Psoas muscle (tissue), 8 donors: Measurements from ENCODE around the gene PLK5. TPM values are rescaled to one million over a fixed set of nuclear protein-coding genes. Genes with fewer than 3 reads are reported as not detected.
"Not testable (repeated sequence)": the region's sequence is repeated elsewhere in the genome, so short reads cannot be mapped to it uniquely, and the experiment has no call there.

Experiments used
- ATAC-seq, 4 donors: fragments of 200-7000 bp; cut with Tn5 transposase; one replicate each; pipeline ENCODE4 v1.9.1; 2020; ENCODE audit warnings: moderate library complexity in 3 of 4, mild to moderate bottlenecking in 2 of 4
- DNase-seq, 2 donors: peaks; one replicate each; pipeline ENCODE4 v3.0.0-alpha.2; 2020
- H3K27ac ChIP-seq: fragments of 200-600 bp; one replicate; pipeline ENCODE4 v1.8.0; 2022
- H3K27me3 ChIP-seq, 3 donors: fragments of 200-600 bp in 1 of 3; one replicate each; pipeline versions ENCODE4 v1.6.1 to v1.8.0; 2013 to 2022; ENCODE audit warnings: low read length in 2 of 3, mild to moderate bottlenecking in 2 of 3, moderate library complexity in 1 of 3; ENCODE audit not compliant: insufficient read depth in 3 of 3
- H3K36me3 ChIP-seq, 2 donors: fragments of 200-600 bp in 1 of 2; one replicate each; pipeline versions ENCODE4 v1.6.1 to v1.8.0; 2013 to 2022; ENCODE audit warnings: low read depth in 1 of 2, mild to moderate bottlenecking in 1 of 2, moderate library complexity in 1 of 2; ENCODE audit not compliant: insufficient read depth in 1 of 2
- H3K4me1 ChIP-seq: fragments of 200-600 bp; one replicate; pipeline ENCODE4 v1.8.0; 2022
- H3K4me3 ChIP-seq: fragments of 200-600 bp; one replicate; pipeline ENCODE4 v1.8.0; 2022; ENCODE audit warnings: mild to moderate bottlenecking
- H3K9me3 ChIP-seq: fragments of 200-600 bp; one replicate; pipeline ENCODE4 v1.8.0; 2022
- CTCF ChIP-seq: fragments of 200-600 bp; IDR thresholded peaks from one replicate; pipeline ENCODE4 v1.8.0; 2022; ENCODE audit warnings: antibody characterized with exemption
- WGBS, 3 donors: extraction: QIAGEN DNeasy Blood & Tissue Kit; methylation state at CpG; one replicate each; pipeline versions ENCODE4 v1.1.6 to v1.1.7; 2013; 5-methylcytosine and 5-hydroxymethylcytosine counted together
- intact Hi-C, 2 donors: fragments of 100-400 bp; cut with DNase I; formaldehyde crosslinking; loops; one replicate each; pipeline versions ENCODE4 v1.11.0 to v1.14.2; 2022
- long read RNA-seq, 2 donors: library from polyadenylated mRNA; unstranded; transcript quantifications; one replicate each; pipeline ENCODE4 v2.0.0, GENCODE V29; 2021
- polyA plus RNA-seq, 3 donors: library from polyadenylated mRNA; stranded (reverse); fragments of 200-250 nt; gene quantifications; one replicate each; pipeline ENCODE4 v1.2.3, GENCODE V29; 2013
- total RNA-seq, 4 donors: library from RNA; stranded (reverse); fragmentation: NEBNext Ultra II Directional in 2 of 4; extraction: Animal tissue kit (Norgen Biotek cat#: 25700) in 2 of 4; gene quantifications; one replicate each; pipeline versions ENCODE4 v1.2.1 to v1.2.4, GENCODE V29; 2021 to 2023
- donor health status: healthy with polysubstance abuse.
- donor health status: DM: no; HTN: no; CAD: no; lungs with moderate emphysema.
- donor health status: Bipolar disorder and iron deficiency.
- donor health status: healthy.
- donor health status: DM: yes; HTN: yes; CAD: no.
- donor health status: DM: no; HTN: no; CAD: no.
- donor health status: DM: no; HTN: no; CAD: no.
- donor health status: DM: yes; HTN: yes; CAD: no.

PLK5 gene
- not detected for total RNA-seq
- under 1 TPM in 2 of 3 donors, not detected in 1; 0.03 to 0.35 TPM for polyA plus RNA-seq
- long read RNA-seq, donor 1, result 0 reads
- long read RNA-seq, donor 2, result 0 reads

GRCh38 chr19:1523412-1524286 lies at the start of gene PLK5:
Gene PLK5 (plus strand): TSS chr19:1524077. CDS start chr19:1526997, 2,920 bp downstream.
- intact Hi-C loops, result loop anchor here in 1 of 2 donors (10.0 kb wide), 1 partner anchor 239 kb away; the partner anchor contains the start of gene EFNA2
- peak in 2 of 4 donors; percentile 47 to 56 for ATAC-seq
- no peak for DNase-seq
- H3K4me1 ChIP-seq, result no peaks in the 10 kb centered on the region
- H3K36me3 ChIP-seq, result no peaks in the 10 kb centered on the region
- H3K9me3 ChIP-seq, result no peaks in the 10 kb centered on the region
- H3K4me3 ChIP-seq, result peak within 1 kb of the TSS; percentile 42
- H3K27me3 ChIP-seq, result peaks cover 0 to 46% (median 14%) of the 10 kb centered on the region in 3 donors
- H3K27ac ChIP-seq, result no peak within 1 kb of the TSS
- TF ChIP-seq CTCF, result no peak
- WGBS, 3 donors, result 9 to 16% (median 10%) methylated on average over 38 to 92 of the region's 92 CpGs

GRCh38 chr19:1474765-1475351 lies 49.0 kb upstream of the PLK5 start:
- H3K9me3 ChIP-seq, result no peaks in the 10 kb centered on the region
- no peak overlapping the region for H3K4me3 ChIP-seq
- WGBS, 3 donors, result 82 to 94% (median 86%) methylated on average over 17 to 26 of the region's 26 CpGs
- intact Hi-C loops, result no loop called here
- peaks cover 0 to 37% (median 31%) of the 10 kb centered on the region in 3 donors for H3K27me3 ChIP-seq
- no peak for TF ChIP-seq CTCF
- peak; percentile 14 to 56 for DNase-seq
- peaks cover 0 to 18% of the 10 kb centered on the region in 2 donors for H3K36me3 ChIP-seq
- peaks cover 38% of the 10 kb centered on the region for H3K4me1 ChIP-seq
- H3K27ac ChIP-seq, result no peak overlapping the region
- ATAC-seq, result no peak

GRCh38 chr19:1475751-1476437 lies 48.0 kb upstream of the PLK5 start:
- H3K4me3 ChIP-seq, result no peak overlapping the region
- peaks cover 28% of the 10 kb centered on the region for H3K4me1 ChIP-seq
- no peaks in the 10 kb centered on the region for H3K9me3 ChIP-seq
- DNase-seq, result peak in 1 of 2 donors; percentile 43
- 88 to 90% (median 88%) methylated on average over 31 of the region's 31 CpGs for WGBS, 3 donors
- no peak for TF ChIP-seq CTCF
- peaks cover 0 to 27% (median 21%) of the 10 kb centered on the region in 3 donors for H3K27me3 ChIP-seq
- intact Hi-C loops, result no loop called here
- H3K36me3 ChIP-seq, result peaks cover 0 to 18% of the 10 kb centered on the region in 2 donors
- H3K27ac ChIP-seq, result no peak overlapping the region
- ATAC-seq, result no peak

GRCh38 chr19:1477056-1477455 lies 46.8 kb upstream of the PLK5 start:
- H3K27me3 ChIP-seq, result peaks cover 0 to 15% (median 10%) of the 10 kb centered on the region in 3 donors

More at GRCh38 chr19:1477056-1477455, 46.8 kb upstream of the PLK5 start:
- peaks cover 0 to 18% of the 10 kb centered on the region in 2 donors for H3K36me3 ChIP-seq
- H3K9me3 ChIP-seq, H3K27ac ChIP-seq, ATAC-seq, H3K4me3 ChIP-seq, intact Hi-C loops, DNase-seq: not testable (repeated sequence)
- WGBS, 3 donors, result 89 to 91% (median 90%) methylated on average over 9 of the region's 9 CpGs
- peaks cover 22% of the 10 kb centered on the region for H3K4me1 ChIP-seq
